Measurements from ENCODE around the gene HEATR9. TPM values are rescaled to one million over a fixed set of nuclear protein-coding genes. Genes with fewer than 3 reads are reported as not detected.

The HEATR9 gene, protein sequence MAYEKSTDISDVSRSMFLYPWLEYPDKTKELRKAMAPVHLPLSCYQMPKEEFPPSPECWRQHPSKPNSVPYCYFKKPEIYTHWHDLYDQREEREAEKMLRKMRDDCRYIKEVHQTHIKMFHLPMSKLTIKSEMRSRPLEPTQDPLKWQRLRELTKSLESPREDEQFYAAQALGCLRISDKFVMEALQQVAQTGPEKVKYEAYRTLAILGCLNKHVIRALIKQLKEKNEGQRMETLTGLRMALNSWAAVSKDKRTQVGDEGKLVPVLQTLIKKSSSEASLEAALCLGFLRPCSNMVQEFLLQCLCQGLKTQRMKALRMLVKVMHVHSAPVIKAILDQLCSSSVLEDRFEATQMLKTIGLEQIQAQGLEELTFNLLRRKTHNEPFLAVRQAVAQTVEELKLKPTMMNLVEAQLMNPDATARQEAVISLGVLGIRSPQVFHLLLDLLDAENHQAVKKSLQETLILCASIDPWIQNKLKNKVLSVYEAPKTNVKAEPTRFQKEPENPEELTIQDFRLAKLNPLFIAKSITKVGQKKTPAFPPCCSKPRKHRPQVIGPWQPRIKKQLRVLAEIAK
- not detected in 2 replicates for total RNA-seq

GRCh38 chr17:35868737-35869136 is at the start of gene HEATR9:
Gene HEATR9 (minus strand): TSS chr17:35868891. CDS start chr17:35868742, 149 bp downstream.
- no peak within 1 kb of the TSS for H3K4me3 ChIP-seq (ENCODE audit: low read depth, low read length)
- DNase-seq (ENCODE audit: low read depth) = no peak
- TF ChIP-seq, protein P1, sequence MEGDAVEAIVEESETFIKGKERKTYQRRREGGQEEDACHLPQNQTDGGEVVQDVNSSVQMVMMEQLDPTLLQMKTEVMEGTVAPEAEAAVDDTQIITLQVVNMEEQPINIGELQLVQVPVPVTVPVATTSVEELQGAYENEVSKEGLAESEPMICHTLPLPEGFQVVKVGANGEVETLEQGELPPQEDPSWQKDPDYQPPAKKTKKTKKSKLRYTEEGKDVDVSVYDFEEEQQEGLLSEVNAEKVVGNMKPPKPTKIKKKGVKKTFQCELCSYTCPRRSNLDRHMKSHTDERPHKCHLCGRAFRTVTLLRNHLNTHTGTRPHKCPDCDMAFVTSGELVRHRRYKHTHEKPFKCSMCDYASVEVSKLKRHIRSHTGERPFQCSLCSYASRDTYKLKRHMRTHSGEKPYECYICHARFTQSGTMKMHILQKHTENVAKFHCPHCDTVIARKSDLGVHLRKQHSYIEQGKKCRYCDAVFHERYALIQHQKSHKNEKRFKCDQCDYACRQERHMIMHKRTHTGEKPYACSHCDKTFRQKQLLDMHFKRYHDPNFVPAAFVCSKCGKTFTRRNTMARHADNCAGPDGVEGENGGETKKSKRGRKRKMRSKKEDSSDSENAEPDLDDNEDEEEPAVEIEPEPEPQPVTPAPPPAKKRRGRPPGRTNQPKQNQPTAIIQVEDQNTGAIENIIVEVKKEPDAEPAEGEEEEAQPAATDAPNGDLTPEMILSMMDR (IDR thresholded peaks at IDR 0.05; ENCODE audit: insufficient read depth, low read depth, low read length) = no peak

GRCh38 chr17:35917519-35918213 is 49.0 kb upstream of the HEATR9 start:
- DNase-seq (ENCODE audit: low read depth) = no peak
- H3K4me3 ChIP-seq (ENCODE audit: low read depth, low read length) = no peak overlapping the region
- TF ChIP-seq, protein P1 (IDR thresholded peaks at IDR 0.05; ENCODE audit: insufficient read depth, low read depth, low read length) = no peak

DNA sequence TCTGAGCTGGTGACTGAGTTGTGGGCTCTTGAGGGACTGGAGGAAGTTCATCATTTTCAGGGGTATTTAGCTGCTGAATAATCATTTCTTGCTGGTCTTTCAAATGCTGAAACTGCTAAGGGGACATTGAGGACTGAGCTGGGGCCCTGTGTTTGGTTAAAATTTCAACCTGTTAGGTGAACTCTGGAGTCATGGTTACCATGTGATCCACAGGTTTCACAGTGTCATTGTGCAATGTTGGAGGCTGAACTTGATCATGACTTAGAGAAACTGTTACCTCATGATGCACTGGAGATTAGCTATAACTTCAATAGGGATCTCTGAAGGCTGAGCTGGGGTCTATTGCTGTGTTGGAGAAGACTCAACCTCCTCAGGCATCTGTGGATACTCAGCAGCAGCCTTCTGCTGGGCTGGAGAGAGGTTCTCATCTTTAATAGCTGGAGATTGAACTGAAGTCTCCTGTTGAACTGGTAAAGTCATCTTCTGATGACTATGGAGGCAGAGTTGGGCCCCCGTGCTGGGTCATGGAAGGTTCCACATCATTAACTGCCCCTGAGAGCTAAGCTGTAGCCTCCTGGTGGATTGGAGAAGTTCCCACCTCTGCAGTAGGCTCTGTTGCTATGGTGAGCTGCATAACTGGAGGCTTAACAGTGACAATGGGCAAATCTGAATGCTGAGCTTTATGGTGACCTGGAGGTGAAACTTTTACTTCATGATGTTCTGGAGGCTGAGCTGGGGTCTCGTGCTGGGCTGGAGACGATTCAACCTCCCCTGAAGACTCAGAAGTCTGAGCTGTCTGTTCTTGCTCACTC is 46.7 kb upstream of the HEATR9 start:
- DNase-seq (ENCODE audit: low read depth) = no peak

DNA sequence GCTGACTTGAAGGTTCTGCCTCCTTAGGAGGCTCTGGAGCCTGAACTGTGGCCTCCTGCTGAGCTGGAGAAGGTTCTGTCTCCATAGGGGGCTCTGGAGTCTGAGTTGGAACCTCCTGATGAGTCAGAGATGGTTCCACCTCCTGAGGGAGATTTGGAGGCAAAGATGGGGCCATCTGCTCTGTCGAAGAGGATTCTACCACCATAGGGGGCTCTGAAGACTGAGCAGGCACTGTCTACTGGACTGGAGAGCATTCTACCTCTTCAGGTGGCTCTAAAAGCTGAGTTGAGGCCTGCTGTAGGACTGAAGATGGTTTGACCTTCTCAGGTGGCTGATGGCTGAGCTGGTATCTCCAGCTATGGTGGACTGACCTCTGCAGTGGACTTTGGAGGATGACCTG is 45.7 kb upstream of the HEATR9 start:
- TF ChIP-seq, protein P1 (IDR thresholded peaks at IDR 0.05; ENCODE audit: insufficient read depth, low read depth, low read length) = no peak
- no peak for DNase-seq (ENCODE audit: low read depth)
- no peak overlapping the region for H3K4me3 ChIP-seq (ENCODE audit: low read depth, low read length)

More for the DNA sequence above, 46.7 kb upstream of the HEATR9 start:
- TF ChIP-seq, protein P1 (IDR thresholded peaks at IDR 0.05; ENCODE audit: insufficient read depth, low read depth, low read length) = no peak
- no peak overlapping the region for H3K4me3 ChIP-seq (ENCODE audit: low read depth, low read length)

- TF ChIP-seq, protein P1 (IDR thresholded peaks at IDR 0.05; ENCODE audit: insufficient read depth, low read depth, low read length) = no peak
- H3K4me3 ChIP-seq (ENCODE audit: low read depth, low read length) = no peak overlapping the region
- DNase-seq (ENCODE audit: low read depth) = no peak
These were observed 44.9 kb upstream of the HEATR9 start for GRCh38 chr17:35913609-35914008.

- no peak overlapping the region for H3K4me3 ChIP-seq (ENCODE audit: low read depth, low read length)
- TF ChIP-seq, protein P1 (IDR thresholded peaks at IDR 0.05; ENCODE audit: insufficient read depth, low read depth, low read length) = no peak
- no peak for DNase-seq (ENCODE audit: low read depth)
These were observed 44.3 kb upstream of the HEATR9 start for GRCh38 chr17:35912942-35913341.
